ENCODE measurements around the gene TANGO2. TPM values are rescaled to one million over a fixed set of nuclear protein-coding genes. Genes with fewer than 3 reads are reported as not detected.
A peak's percentile ranks its signal among the peaks of the same experiment; 100 is the strongest.

The TANGO2 gene
- total RNA-seq, 1 experiment from 2014 or later = 17.0 TPM

GRCh38 chr22:20013382-20013871, 7.5 kb upstream of the TANGO2 start:
- Histone ChIP-seq H3K4me2 (ENCODE audit: low read length) (no peak overlapping the region), H3K4me1 (ENCODE audit: control insufficient read depth in 1 of 2, insufficient read depth in 2 of 2, low read length in 2 of 2) (peaks cover 17 to 28% of the 10 kb centered on the region in 2 experiments; a peak in 3 of 4 replicates), H3K79me2 (ENCODE audit: insufficient read depth, low read length) (no peaks in the 10 kb centered on the region), H3K9me3 (ENCODE audit: control insufficient read depth in 1 of 2, insufficient read depth in 1 of 2, low read depth in 1 of 2, low read length in 2 of 2) (no peaks in the 10 kb centered on the region), H3K36me3 (ENCODE audit: control insufficient read depth in 1 of 2, insufficient read depth in 2 of 2, low read length in 2 of 2) (no peaks in the 10 kb centered on the region), H3K27me3 (ENCODE audit: insufficient read depth, low read length) (no peaks in the 10 kb centered on the region), H3K27ac (ENCODE audit: low read depth, low read length) (no peak overlapping the region), H3K9me2 (ENCODE audit: insufficient read depth) (no peaks in the 10 kb centered on the region), H3K9ac (ENCODE audit: low read length) (no peak overlapping the region), H2AFZ (ENCODE audit: low read depth, low read length, poor library complexity, severe bottlenecking) (no peak overlapping the region), H4K20me1 (ENCODE audit: insufficient read depth) (no peaks in the 10 kb centered on the region), H3K4me3 (replicated peaks in 1 of 2; ENCODE audit: low read depth in 1 of 2, low read length in 2 of 2) (no peak overlapping the region)
- ChIA-PET CTCF (interaction anchor here (1.0 to 1.8 kb wide), 4 partner anchors 39 to 282 kb away, joined by 3 to 7 read pairs (median 4); no protein-coding TSS in a partner anchor), RAD21 (ENCODE audit: low non-redundant PET in 1 of 2, low total read pairs in 2 of 2, uncharacterized antibody in 2 of 2, unreplicated experiment in 2 of 2) (interaction anchor here in 1 of 2 experiments (0.5 kb wide), 1 partner anchor 103 kb away, joined by 4 read pairs; no protein-coding TSS in a partner anchor), POLR2A (no interaction called here)
- DNase-seq (ENCODE audit: low read depth, low spot score) = no peak
- TF ChIP-seq EGR1 (IDR thresholded peaks at IDR 0.05; ENCODE audit: low read depth) = no peak
- peak; percentile 66 for TF ChIP-seq RAD21 (IDR thresholded peaks at IDR 0.05; ENCODE audit: low read depth)
- TF ChIP-seq ATF3 (IDR thresholded peaks at IDR 0.05) = no peak
- TF ChIP-seq CTCF (IDR thresholded peaks at IDR 0.05 in 2 of 3, conservative IDR thresholded peaks at IDR 0.05 in 1 of 3; ENCODE audit: borderline replicate concordance in 1 of 3, insufficient read depth in 1 of 3, low read depth in 2 of 3, low read length in 2 of 3) = peak; percentile 56 to 69 (median 57); a peak in 5 of 6 replicates
- intact Hi-C loops (cut with micrococcal nuclease) = loop anchor here (5.0 kb wide), 1 partner anchor 41 kb away; no protein-coding TSS in a partner anchor
- ATAC-seq = no peak
- BruUV-seq (replicated peaks) = no TSS peak

GRCh38 chr22:20014526-20015186, 6.3 kb upstream of the TANGO2 start:
- H3K4me2 ChIP-seq (ENCODE audit: low read length) = peak overlapping the region; percentile 98
- no peak for DNase-seq (ENCODE audit: low read depth, low spot score)
- intact Hi-C loops (cut with micrococcal nuclease) = loop anchor here (5.0 kb wide), 1 partner anchor 42 kb away; no protein-coding TSS in a partner anchor
- ATAC-seq = no peak
- H3K9me3 ChIP-seq (ENCODE audit: control insufficient read depth in 1 of 2, insufficient read depth in 1 of 2, low read depth in 1 of 2, low read length in 2 of 2) = no peaks in the 10 kb centered on the region
- H2AFZ ChIP-seq (ENCODE audit: low read depth, low read length, poor library complexity, severe bottlenecking) = no peak overlapping the region
- no peaks in the 10 kb centered on the region for H3K36me3 ChIP-seq (ENCODE audit: control insufficient read depth in 1 of 2, insufficient read depth in 2 of 2, low read length in 2 of 2)
- no peak overlapping the region for H3K27ac ChIP-seq (ENCODE audit: low read depth, low read length)
- no peaks in the 10 kb centered on the region for H3K9me2 ChIP-seq (ENCODE audit: insufficient read depth)
- no TSS peak for BruUV-seq (replicated peaks)
- CTCF ChIA-PET = no interaction called here
- peaks cover 17 to 28% of the 10 kb centered on the region in 2 experiments; a peak in 3 of 4 replicates for H3K4me1 ChIP-seq (ENCODE audit: control insufficient read depth in 1 of 2, insufficient read depth in 2 of 2, low read length in 2 of 2)
- H3K79me2 ChIP-seq (ENCODE audit: insufficient read depth, low read length) = no peaks in the 10 kb centered on the region
- RAD21 ChIA-PET (ENCODE audit: low non-redundant PET in 1 of 2, low total read pairs in 2 of 2, uncharacterized antibody in 2 of 2, unreplicated experiment in 2 of 2) = no interaction called here
- POLR2A ChIA-PET = no interaction called here
- H3K27me3 ChIP-seq (ENCODE audit: insufficient read depth, low read length) = no peaks in the 10 kb centered on the region
- H3K9ac ChIP-seq (ENCODE audit: low read length) = no peak overlapping the region
- no peak overlapping the region for H3K4me3 ChIP-seq (replicated peaks in 1 of 2; ENCODE audit: low read depth in 1 of 2, low read length in 2 of 2)
- no peaks in the 10 kb centered on the region for H4K20me1 ChIP-seq (ENCODE audit: insufficient read depth)
- TF ChIP-seq SIN3A (IDR thresholded peaks at IDR 0.05; ENCODE audit: low read depth) = no peak
- no peak; a peak in 1 of 6 replicates for TF ChIP-seq CTCF (IDR thresholded peaks at IDR 0.05 in 2 of 3, conservative IDR thresholded peaks at IDR 0.05 in 1 of 3; ENCODE audit: borderline replicate concordance in 1 of 3, insufficient read depth in 1 of 3, low read depth in 2 of 3, low read length in 2 of 3)
- no peak for TF ChIP-seq EZH2phosphoT487 (IDR thresholded peaks at IDR 0.05; ENCODE audit: borderline replicate concordance)
- TF ChIP-seq TCF7L2 (IDR thresholded peaks at IDR 0.05; ENCODE audit: borderline replicate concordance, extremely low read depth, insufficient read depth, insufficient read length) = no peak
- no peak for TF ChIP-seq POLR2AphosphoS5 (IDR thresholded peaks at IDR 0.05; ENCODE audit: low read depth, low read length)
- no peak for TF ChIP-seq RAD21 (IDR thresholded peaks at IDR 0.05; ENCODE audit: low read depth)
- TF ChIP-seq ELF1 (IDR thresholded peaks at IDR 0.05; ENCODE audit: borderline replicate concordance, low read depth) = no peak
- no peak for TF ChIP-seq EGR1 (IDR thresholded peaks at IDR 0.05; ENCODE audit: low read depth)

All from HCT116 (cell line).